GM10266 (cell line): ENCODE data around the gene ADGRD1.
"Not testable (repeated sequence)": the region's sequence is repeated elsewhere in the genome, so short reads cannot be mapped to it uniquely, and the experiment has no call there.

Source experiments
- DNase-seq: peaks from one replicate; pipeline ENCODE4 v3.0.0; 2012; ENCODE audit errors: extremely low spot score
- CTCF ChIP-seq: IDR thresholded peaks from 2 replicates; pipeline ENCODE4 v1.5.1; 2012; ENCODE audit warnings: mild to moderate bottlenecking, low read depth; ENCODE audit not compliant: control insufficient read depth, insufficient read depth; ENCODE audit errors: missing control alignments

ADGRD1 gene

GRCh38 chr12:131122631-131123030 is 168.9 kb downstream of the ADGRD1 start:
- TF ChIP-seq CTCF, result no peak
- DNase-seq, result no peak

GRCh38 chr12:131123817-131124216 is 170.1 kb downstream of the ADGRD1 start:
- no peak for DNase-seq
- no peak for TF ChIP-seq CTCF

GRCh38 chr12:131124487-131125280 is 171.0 kb downstream of the ADGRD1 start:
- no peak for DNase-seq
- no peak for TF ChIP-seq CTCF

- no peak for DNase-seq
- no peak for TF ChIP-seq CTCF
Observed at GRCh38 chr12:131126662-131127173, 173.0 kb downstream of the ADGRD1 start.

GRCh38 chr12:131128556-131128955 is 174.8 kb downstream of the ADGRD1 start:
- no peak for DNase-seq
- TF ChIP-seq CTCF, result no peak

DNA sequence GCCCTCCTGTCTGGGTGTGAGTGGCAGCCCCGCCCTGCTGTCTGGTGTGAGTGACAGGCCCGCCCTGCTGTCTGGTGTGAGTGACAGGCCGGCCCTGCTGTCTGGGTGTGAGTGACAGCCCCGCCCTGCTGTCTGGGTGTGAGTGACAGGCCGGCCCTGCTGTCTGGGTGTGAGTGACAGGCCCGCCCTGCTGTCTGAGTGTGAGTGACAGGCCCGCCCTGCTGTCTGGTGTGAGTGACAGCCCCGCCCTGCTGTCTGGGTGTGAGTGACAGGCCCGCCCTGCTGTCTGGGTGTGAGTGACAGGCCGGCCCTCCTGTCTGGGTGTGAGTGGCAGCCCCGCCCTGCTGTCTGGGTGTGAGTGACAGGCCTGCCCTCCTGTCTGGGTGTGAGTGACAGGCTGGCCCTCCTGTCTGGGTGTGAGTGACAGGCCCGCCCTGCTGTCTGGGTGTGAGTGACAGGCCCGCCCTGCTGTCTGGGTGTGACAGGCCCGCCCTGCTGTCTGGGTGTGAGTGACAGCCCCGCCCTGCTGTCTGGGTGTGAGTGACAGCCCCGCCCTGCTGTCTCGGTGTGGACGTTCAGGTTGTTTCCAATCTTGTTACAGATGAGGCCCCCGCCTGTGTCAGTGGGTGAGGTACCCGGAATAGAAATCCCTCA is 175.4 kb downstream of the ADGRD1 start:
- DNase-seq, result not testable (repeated sequence)

DNA sequence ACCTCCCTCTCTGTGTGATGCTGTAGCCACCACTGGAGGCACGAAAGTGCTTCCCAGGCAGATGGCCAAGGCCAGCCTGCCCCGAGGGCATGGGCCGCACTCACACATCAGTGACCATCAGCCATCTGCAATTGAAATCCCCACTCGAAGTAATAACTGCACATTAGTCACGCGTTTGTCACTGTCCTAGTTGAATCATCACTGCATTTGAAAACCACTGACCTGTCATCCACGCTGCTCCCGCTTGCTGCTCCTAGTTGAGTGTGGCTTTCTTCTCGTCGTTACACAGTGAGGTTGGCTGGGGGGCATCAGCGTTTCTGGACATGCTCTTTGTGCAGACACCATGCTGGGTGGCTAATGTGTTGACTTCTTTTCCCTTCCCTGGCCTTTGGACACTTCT is 176.1 kb downstream of the ADGRD1 start:
- no peak for DNase-seq

More for the DNA sequence above, 176.1 kb downstream of the ADGRD1 start:
- no peak for TF ChIP-seq CTCF
